Epithelial cell of esophagus (primary cell): ENCODE measurements around the gene PRODH2.

Experiments used
- DNase-seq: peaks from one replicate; pipeline ENCODE4 v3.0.0; 2010; ENCODE audit warnings: low read depth
- H3K4me3 ChIP-seq: 2 replicates; pipeline ENCODE4 v1.5.1; 2011; ENCODE audit warnings: mild to moderate bottlenecking, low read length, control low read depth
- CTCF ChIP-seq: IDR thresholded peaks from 2 replicates; pipeline ENCODE4 v1.5.1; 2011; ENCODE audit warnings: low read depth, mild to moderate bottlenecking, low read length, control low read depth, inconsistent platforms; ENCODE audit not compliant: insufficient read depth; ENCODE audit errors: missing control alignments

The PRODH2 gene

GRCh38 chr19:35768082-35768421 is 44.6 kb downstream of the PRODH2 start:
- no peak for DNase-seq
- no peak for TF ChIP-seq CTCF
- no peak overlapping the region for H3K4me3 ChIP-seq

GRCh38 chr19:35767288-35768081 is 45.2 kb downstream of the PRODH2 start:
- TF ChIP-seq CTCF = no peak
- DNase-seq = no peak
- H3K4me3 ChIP-seq = no peak overlapping the region

GRCh38 chr19:35766571-35767104 is 46.0 kb downstream of the PRODH2 start:
- no peak for TF ChIP-seq CTCF
- no peak overlapping the region for H3K4me3 ChIP-seq
- no peak for DNase-seq

GRCh38 chr19:35764432-35765315 is 48.0 kb downstream of the PRODH2 start:
- DNase-seq = no peak
- no peak for TF ChIP-seq CTCF
- no peak overlapping the region for H3K4me3 ChIP-seq

GRCh38 chr19:35760711-35761349 is 51.8 kb downstream of the PRODH2 start:
- no peak for DNase-seq
- TF ChIP-seq CTCF = no peak
- no peak overlapping the region for H3K4me3 ChIP-seq

GRCh38 chr19:35759697-35760096 is 52.9 kb downstream of the PRODH2 start:
- TF ChIP-seq CTCF = no peak
- DNase-seq = no peak
- H3K4me3 ChIP-seq = no peak overlapping the region
